NB4 (cell line): ENCODE results near the gene NPHP4.

Experiments
- CTCF ChIP-seq: IDR thresholded peaks from one replicate; pipeline ENCODE4 v1.5.1; 2012; ENCODE audit warnings: low read depth, low read length
- TF ChIP-seq, protein P1 (sequence below): IDR thresholded peaks from 2 replicates; pipeline ENCODE4 v1.6.1; 2011; ENCODE audit warnings: low read depth, low read length

- TF ChIP-seq CTCF, result no peak
- TF ChIP-seq, protein P1, sequence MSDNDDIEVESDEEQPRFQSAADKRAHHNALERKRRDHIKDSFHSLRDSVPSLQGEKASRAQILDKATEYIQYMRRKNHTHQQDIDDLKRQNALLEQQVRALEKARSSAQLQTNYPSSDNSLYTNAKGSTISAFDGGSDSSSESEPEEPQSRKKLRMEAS, result no peak
Measured at GRCh38 chr1:5885471-5886139, 106.6 kb downstream of the NPHP4 start.
